Stimulated activated naive CD8-positive, alpha-beta T cell treated with anti-CD3 and anti-CD28 coated beads, Interleukin-15, Interleukin-2, amounts not matched to agents 100 U/mL and 50 U/mL, for 24 hours (primary cell): ENCODE measurements around the gene PNMA8C.
"Not testable (repeated sequence)": the region's sequence is repeated elsewhere in the genome, so short reads cannot be mapped to it uniquely, and the experiment has no call there.

Experiments
- ATAC-seq: fragments of 150-1000 bp; cut with Tn5 transposase; one replicate; pipeline ENCODE4 v1.10.0; 2021
- DNase-seq: peaks from one replicate; pipeline ENCODE4 v3.0.0; 2021

Gene PNMA8C

DNA sequence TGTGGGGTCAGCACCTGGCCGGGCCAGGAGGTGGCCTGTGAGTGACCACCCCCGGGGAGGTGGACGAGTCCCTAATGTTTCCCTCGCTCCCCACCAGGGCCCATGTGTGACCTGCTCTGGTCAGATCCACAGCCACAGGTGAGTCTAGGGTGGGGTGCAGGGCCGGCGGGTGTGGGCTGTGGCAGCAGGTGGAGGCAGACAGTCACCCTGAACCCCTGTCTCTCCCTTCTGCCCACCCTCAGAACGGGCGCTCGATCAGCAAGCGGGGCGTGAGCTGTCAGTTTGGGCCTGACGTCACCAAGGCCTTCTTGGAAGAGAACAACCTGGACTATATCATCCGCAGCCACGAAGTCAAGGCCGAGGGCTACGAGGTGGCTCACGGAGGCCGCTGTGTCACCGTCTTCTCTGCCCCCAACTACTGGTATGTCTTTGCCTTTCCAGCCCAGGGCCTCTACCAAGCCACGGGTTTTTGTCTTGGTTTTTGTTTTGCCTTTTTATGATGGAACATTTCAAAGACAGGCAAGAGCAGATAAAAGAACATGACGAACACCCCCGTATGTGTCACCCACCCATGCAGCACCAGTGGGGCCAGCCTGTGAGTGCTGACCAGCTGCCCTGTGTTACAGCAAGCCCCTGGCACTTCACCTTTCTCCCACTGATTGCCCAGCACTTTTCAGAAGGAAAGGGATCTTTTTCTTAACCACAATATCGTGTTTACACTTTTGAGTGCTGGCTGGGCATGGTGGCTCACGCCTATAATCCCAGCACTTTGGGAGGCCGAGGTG is 40.2 kb downstream of the PNMA8C start:
- no peak for DNase-seq
- ATAC-seq, result no peak

DNA sequence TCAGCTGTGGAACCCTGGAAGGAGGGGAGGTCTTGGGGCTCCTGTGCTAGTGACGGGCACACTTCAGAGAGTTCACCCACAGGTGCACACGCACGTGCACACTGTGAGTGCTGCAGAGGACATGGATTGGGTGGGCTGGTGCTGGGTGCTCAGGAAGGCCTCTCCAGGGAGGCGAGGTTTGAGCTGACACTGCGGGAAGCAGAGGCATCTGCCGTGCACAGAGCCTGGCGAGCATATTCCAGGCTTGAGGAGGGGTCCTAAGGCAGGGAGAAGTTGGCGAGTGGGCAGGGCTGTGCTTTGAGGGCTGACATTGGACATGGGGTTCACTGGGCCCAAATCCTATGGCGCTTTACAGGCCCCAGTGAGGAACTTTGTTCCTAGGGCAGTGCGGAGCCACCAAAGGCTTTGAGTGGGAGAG is 41.0 kb downstream of the PNMA8C start:
- DNase-seq (no peak), ATAC-seq (no peak)

DNA sequence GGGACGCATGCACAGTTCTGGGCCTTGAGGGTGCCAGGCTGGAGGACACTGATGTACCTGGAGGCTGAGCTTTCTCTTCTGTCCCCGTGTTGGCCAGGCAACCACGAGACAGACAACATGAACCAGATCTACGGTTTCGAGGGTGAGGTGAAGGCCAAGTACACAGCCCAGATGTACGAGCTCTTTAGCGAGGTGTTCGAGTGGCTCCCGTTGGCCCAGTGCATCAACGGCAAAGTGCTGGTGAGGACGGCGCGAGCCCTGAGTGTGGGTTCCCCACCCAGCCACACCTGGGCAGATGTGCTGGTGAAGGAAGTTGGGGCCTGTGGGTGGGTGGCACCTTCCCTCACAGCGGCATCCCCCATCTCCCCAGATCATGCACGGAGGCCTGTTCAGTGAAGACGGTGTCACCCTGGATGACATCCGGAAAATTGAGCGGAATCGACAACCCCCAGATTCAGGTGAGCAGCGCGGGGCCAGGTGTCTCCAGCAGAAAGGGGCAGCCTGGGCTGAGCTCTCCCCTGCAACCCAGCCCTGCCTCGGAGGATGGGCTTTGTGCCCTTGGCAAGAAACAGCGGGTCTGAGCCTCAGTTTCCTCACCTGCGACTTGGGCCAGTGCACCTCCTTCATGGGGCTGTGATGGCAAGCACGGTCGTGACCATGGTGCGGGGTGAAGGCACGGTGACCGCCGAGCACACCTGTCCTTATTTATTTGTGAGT is 41.6 kb downstream of the PNMA8C start:
- DNase-seq, result no peak
- no peak for ATAC-seq

DNA sequence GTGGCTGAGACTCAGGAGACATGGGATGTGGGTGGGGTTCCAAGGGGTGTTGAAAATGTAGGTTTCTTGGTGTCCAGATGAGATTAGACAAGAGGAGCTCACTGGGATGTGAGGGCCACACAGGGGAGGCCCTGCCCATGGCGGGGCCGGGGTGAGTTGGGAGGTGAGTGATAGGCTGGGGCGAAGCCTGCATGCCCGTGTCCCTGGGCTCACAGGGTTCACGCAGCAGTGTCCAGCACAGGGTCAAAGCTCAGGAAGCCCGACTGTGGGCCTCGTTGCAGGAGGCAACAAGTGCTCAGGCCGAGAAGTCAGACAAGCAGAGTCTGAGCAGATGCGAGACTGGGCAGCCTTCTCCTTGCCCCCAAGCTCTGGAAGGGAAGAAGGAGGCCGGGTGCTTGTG is 42.6 kb downstream of the PNMA8C start:
- ATAC-seq, result no peak
- DNase-seq, result no peak

- ATAC-seq (no peak), DNase-seq (no peak)
Observed at GRCh38 chr19:46385636-46386035, 43.1 kb downstream of the PNMA8C start.

- no peak for ATAC-seq
Observed at GRCh38 chr19:46384396-46384795, 44.3 kb downstream of the PNMA8C start.

GRCh38 chr19:46383846-46384245 is 44.9 kb downstream of the PNMA8C start:
- no peak for ATAC-seq

More at GRCh38 chr19:46384396-46384795, 44.3 kb downstream of the PNMA8C start:
- DNase-seq, result no peak

GRCh38 chr19:46383171-46383815 is 45.4 kb downstream of the PNMA8C start:
- ATAC-seq (no peak), DNase-seq (no peak)

More at GRCh38 chr19:46383846-46384245, 44.9 kb downstream of the PNMA8C start:
- DNase-seq, result no peak

GRCh38 chr19:46381756-46382345 is 46.9 kb downstream of the PNMA8C start:
- no peak for DNase-seq
- ATAC-seq, result no peak

DNA sequence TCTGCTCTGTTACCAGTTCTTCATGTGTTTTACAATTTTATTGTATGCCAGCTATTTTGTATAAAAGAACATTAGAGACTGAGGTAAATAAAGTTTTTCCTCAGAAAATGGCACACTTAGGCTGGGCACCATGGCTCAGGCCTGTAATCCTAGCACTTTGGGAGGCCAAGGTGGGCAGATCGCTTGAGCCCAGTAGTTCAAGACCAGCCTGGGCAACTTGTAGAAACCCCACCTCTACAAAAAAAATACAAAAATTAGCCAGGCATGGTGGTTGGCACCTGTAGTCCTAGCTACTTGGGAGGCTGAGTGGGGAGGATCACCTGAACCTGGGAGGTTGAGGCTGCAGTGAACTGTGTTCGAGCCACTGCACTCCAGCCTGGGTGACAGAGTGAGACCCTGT is 47.4 kb downstream of the PNMA8C start:
- ATAC-seq (no peak), DNase-seq (no peak)

GRCh38 chr19:46380690-46381089 is 48.0 kb downstream of the PNMA8C start:
- DNase-seq, result no peak
- no peak for ATAC-seq

GRCh38 chr19:46378268-46378667 is 50.5 kb downstream of the PNMA8C start:
- ATAC-seq, result no peak
- DNase-seq, result no peak

GRCh38 chr19:46376241-46377153 is 52.2 kb downstream of the PNMA8C start:
- no peak for DNase-seq
- no peak for ATAC-seq

DNA sequence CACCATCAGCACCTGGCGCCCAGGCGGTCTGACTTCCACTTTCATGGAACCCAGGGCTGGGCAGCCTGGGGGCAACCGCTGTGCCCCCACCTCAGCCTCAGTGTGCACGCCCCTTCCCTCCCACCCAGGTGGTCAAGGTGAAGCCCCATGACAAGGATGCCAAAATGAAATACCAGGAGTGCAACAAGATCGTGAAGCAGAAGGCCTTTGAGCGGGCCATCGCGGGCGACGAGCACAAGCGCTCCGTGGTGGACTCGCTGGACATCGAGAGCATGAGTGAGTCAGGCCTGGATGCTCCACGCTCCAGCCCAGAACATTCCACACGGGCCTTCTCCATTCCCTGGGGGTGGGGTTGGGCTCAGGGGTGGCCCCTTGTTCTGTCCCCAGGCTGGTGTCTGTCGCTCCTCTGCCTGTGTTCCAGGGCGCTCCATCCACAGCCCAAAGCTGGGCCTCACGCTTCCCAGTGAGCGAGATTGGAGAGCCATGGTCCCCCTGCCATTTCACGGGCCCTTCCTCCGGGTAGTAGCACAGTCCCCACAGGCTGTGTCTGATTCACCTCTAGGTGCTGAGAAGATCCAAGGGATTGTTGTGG is 53.2 kb downstream of the PNMA8C start:
- ATAC-seq, DNase-seq: not testable (repeated sequence)
